Thyroid gland (tissue), 4 donors: ENCODE results near the gene ARL6. TPM values are rescaled to one million over a fixed set of nuclear protein-coding genes. Genes with fewer than 3 reads are reported as not detected.

Experiments
- DNase-seq, 2 donors: peaks; one replicate each; pipeline ENCODE4 v3.0.0-alpha.2; 2019
- H3K27ac ChIP-seq, 3 donors: fragments of 200-600 bp; sonication (generic); 1 replicate in 2 of 3; 2 replicates in 1 of 3; pipeline ENCODE4 v1.5.1; 2016 to 2019; ENCODE audit warnings: mild to moderate bottlenecking in 1 of 3, moderate library complexity in 1 of 3
- H3K27me3 ChIP-seq: fragments of 200-600 bp; sonication (generic); one replicate; pipeline ENCODE4 v1.5.1; 2019
- H3K36me3 ChIP-seq, 2 donors: fragments of 200-600 bp; sonication (generic); one replicate each; pipeline ENCODE4 v1.5.1; 2016 to 2019
- H3K4me1 ChIP-seq, 2 donors: fragments of 200-600 bp; sonication (generic); one replicate each; pipeline ENCODE4 v1.5.1; 2017 to 2019
- H3K4me3 ChIP-seq, 3 donors: fragments of 200-600 bp; sonication (generic); replicated peaks in 1 of 3; 1 replicate in 2 of 3; 2 replicates in 1 of 3; pipeline ENCODE4 v1.5.1; 2016; ENCODE audit warnings: mild to moderate bottlenecking in 1 of 3
- H3K9me3 ChIP-seq: fragments of 200-600 bp; sonication (generic); one replicate; pipeline ENCODE4 v1.5.1; 2017
- CTCF ChIP-seq, 6 experiments: fragments of 200-600 bp in 3 of 6; fragments of 450-650 bp in 3 of 6; sonication (generic) in 3 of 6; IDR thresholded peaks; one replicate each; pipeline ENCODE4 v1.5.1; 2016 to 2019; ENCODE audit warnings: antibody characterized with exemption in 6 of 6, mild to moderate bottlenecking in 2 of 6, inconsistent platforms in 1 of 6, moderate library complexity in 1 of 6
- POLR2A ChIP-seq, 2 donors: fragments of 450-650 bp; IDR thresholded peaks; one replicate each; pipeline ENCODE4 v1.6.1; 2017; ENCODE audit warnings: antibody characterized with exemption in 2 of 2, mild to moderate bottlenecking in 2 of 2, moderate library complexity in 1 of 2
- WGBS, 2 donors: methylation state at CpG; one replicate each; pipeline ENCODE4 v1.1.5; 2017; 5-methylcytosine and 5-hydroxymethylcytosine counted together
- intact Hi-C: fragments of 100-400 bp; cut with DNase I; formaldehyde crosslinking; loops from one replicate; pipeline ENCODE4 v1.15.1; 2023
- total RNA-seq, 4 donors: library from RNA; depleted of rRNA; stranded (reverse); fragments of >200 nt; gene quantifications; one replicate each; pipeline ENCODE4 v1.2.3, GENCODE V29; 2016

The ARL6 gene
- total RNA-seq, result 10 to 100 TPM in 3 of 4 donors, 1 to 10 TPM in 1; 6.9 to 15.5 (median 12.4) TPM

GRCh38 chr3:97764407-97765238, at the start of gene ARL6:
ARL6 (plus strand) TSS chr3:97764758; CDS start chr3:97768108, 3,350 bp downstream.
- Histone ChIP-seq H3K27me3 (no peaks in the 10 kb centered on the region), H3K4me1 (peaks cover 13 to 15% of the 10 kb centered on the region in 2 donors), H3K4me3 (peak within 1 kb of the TSS; percentile 9 to 63 (median 45)), H3K36me3 (no peaks in the 10 kb centered on the region), H3K27ac (peak within 1 kb of the TSS in 2 of 3 donors; percentile 70 to 72), H3K9me3 (no peaks in the 10 kb centered on the region)
- intact Hi-C loops, result no loop called here
- TF ChIP-seq POLR2A (IDR thresholded peaks at IDR 0.05), result peak in 1 of 2 donors; percentile 40
- no peak for TF ChIP-seq CTCF (IDR thresholded peaks at IDR 0.05)
- 0% methylated on average over 35 to 38 of the region's 46 CpGs for WGBS, 2 donors
- DNase-seq, result peak; percentile 80 to 82

- H3K4me1 ChIP-seq, result no peaks in the 10 kb centered on the region
- peak; percentile 62 to 91 (median 68) for TF ChIP-seq CTCF (IDR thresholded peaks at IDR 0.05)
- TF ChIP-seq POLR2A (IDR thresholded peaks at IDR 0.05), result no peak
- no peaks in the 10 kb centered on the region for H3K9me3 ChIP-seq
- intact Hi-C loops, result no loop called here
- H3K27me3 ChIP-seq, result no peaks in the 10 kb centered on the region
- DNase-seq, result peak; percentile 62 to 70
- H3K27ac ChIP-seq, result no peak overlapping the region
- no peak overlapping the region for H3K4me3 ChIP-seq
- 3 to 4% methylated on average over 7 of the region's 7 CpGs for WGBS, 2 donors
- no peaks in the 10 kb centered on the region for H3K36me3 ChIP-seq
These were observed 45.3 kb upstream of the ARL6 start for GRCh38 chr3:97719156-97719821.

GRCh38 chr3:97720417-97720816, 44.1 kb upstream of the ARL6 start:
- Histone ChIP-seq H3K27ac (no peak overlapping the region), H3K4me3 (no peak overlapping the region), H3K36me3 (no peaks in the 10 kb centered on the region), H3K27me3 (no peaks in the 10 kb centered on the region), H3K4me1 (no peaks in the 10 kb centered on the region), H3K9me3 (no peaks in the 10 kb centered on the region)
- intact Hi-C loops, result no loop called here
- no peak for DNase-seq
- 85 to 87% methylated on average over 2 of the region's 2 CpGs for WGBS, 2 donors
- TF ChIP-seq POLR2A (IDR thresholded peaks at IDR 0.05) (no peak), CTCF (IDR thresholded peaks at IDR 0.05) (no peak)

GRCh38 chr3:97721446-97721845, 43.1 kb upstream of the ARL6 start:
- intact Hi-C loops, result no loop called here
- no peak overlapping the region for H3K27ac ChIP-seq
- no peak for DNase-seq
- TF ChIP-seq CTCF (IDR thresholded peaks at IDR 0.05) (no peak), POLR2A (IDR thresholded peaks at IDR 0.05) (no peak)
- H3K4me1 ChIP-seq, result no peaks in the 10 kb centered on the region
- H3K36me3 ChIP-seq, result no peaks in the 10 kb centered on the region
- 77 to 86% methylated on average over 2 of the region's 2 CpGs for WGBS, 2 donors
- no peak overlapping the region for H3K4me3 ChIP-seq
- no peaks in the 10 kb centered on the region for H3K27me3 ChIP-seq
- H3K9me3 ChIP-seq, result no peaks in the 10 kb centered on the region

GRCh38 chr3:97736928-97737327, 27.6 kb upstream of the ARL6 start:
- H3K27ac ChIP-seq, result no peak overlapping the region
- H3K27me3 ChIP-seq, result no peaks in the 10 kb centered on the region

More at GRCh38 chr3:97736928-97737327, 27.6 kb upstream of the ARL6 start:
- Histone ChIP-seq H3K4me1 (no peaks in the 10 kb centered on the region), H3K9me3 (no peaks in the 10 kb centered on the region), H3K4me3 (no peak overlapping the region), H3K36me3 (no peaks in the 10 kb centered on the region)
- TF ChIP-seq POLR2A (IDR thresholded peaks at IDR 0.05), result no peak
- TF ChIP-seq CTCF (IDR thresholded peaks at IDR 0.05), result no peak
- intact Hi-C loops, result no loop called here
- no peak for DNase-seq
- 26 to 29% methylated on average over 3 of the region's 3 CpGs for WGBS, 2 donors
